Stimulated activated CD8-positive, alpha-beta memory T cell treated with anti-CD3 and anti-CD28 coated beads, Interleukin-4, amount 100 ng/mL, for 1 hour (primary cell): ENCODE data around the gene SHISAL1.

ENCODE experiments used
- DNase-seq, 2 donors: peaks; one replicate each; pipeline ENCODE4 v3.0.0-alpha.2; 2020; ENCODE audit warnings: low read depth in 2 of 2, low spot score in 1 of 2

The SHISAL1 gene

GRCh38 chr22:44195189-44195871, 117.4 kb downstream of the SHISAL1 start:
- no peak for DNase-seq

DNA sequence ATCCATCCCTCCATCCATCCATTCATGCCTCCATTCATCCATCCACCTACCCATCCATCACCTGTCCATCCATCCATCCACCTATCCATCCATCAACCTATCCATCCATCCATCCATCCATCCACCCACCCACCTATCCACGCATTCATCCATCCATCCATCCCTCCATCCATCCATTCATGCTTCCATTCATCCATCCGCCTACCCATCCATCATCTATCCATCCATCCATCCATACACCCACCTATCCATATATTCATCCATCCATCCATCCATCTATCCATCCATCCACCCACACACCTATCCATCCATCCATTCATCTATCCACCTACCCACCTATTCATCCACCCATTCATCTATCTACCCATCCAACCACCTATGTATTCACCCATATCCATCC, 118.2 kb downstream of the SHISAL1 start:
- DNase-seq, result no peak
